CD1c-positive myeloid dendritic cell (primary cell): Measurements from ENCODE around the gene PACRG.

Experiments
- DNase-seq: peaks from one replicate; pipeline ENCODE4 v3.0.0-alpha.2; 2016; ENCODE audit errors: extremely low spot score

PACRG gene

DNA sequence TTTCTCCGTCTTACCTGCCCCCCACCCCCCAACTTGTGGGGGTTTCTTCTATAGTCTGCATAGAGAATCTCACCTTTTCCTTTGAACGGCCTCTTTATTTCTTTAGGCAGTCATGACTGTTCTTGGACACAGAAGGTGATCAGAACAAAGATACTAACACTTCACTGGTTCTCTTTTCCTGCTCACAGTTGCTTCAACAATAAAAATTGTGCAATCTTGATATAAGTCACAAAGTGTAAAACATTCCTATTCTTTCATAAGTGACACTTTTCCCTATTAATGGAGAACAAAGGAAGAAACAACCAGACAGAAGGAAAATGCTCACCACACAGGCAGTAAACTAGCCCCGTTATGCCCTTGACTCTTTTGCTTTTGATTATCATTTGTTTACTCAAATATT lies 448.3 kb downstream of the PACRG start:
- DNase-seq = no peak

DNA sequence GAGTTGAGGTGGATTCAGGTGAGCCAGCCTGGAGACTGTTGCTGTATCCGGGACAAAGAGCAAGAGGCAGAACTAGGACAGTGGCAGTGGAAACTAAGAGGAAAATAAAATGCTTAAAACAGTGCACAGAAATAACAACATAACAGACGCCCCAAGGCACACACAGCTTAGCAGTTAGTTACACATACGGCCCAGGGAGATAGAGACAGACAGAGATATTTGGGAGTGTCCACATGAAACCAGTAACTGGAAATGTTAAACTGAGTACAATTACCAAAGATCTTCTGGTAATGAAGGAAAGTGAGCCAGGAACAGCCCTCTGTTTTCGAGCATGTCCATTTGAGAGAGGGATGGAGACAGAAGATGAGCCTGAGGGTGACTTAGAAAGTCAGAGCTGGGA lies 449.2 kb downstream of the PACRG start:
- no peak for DNase-seq

DNA sequence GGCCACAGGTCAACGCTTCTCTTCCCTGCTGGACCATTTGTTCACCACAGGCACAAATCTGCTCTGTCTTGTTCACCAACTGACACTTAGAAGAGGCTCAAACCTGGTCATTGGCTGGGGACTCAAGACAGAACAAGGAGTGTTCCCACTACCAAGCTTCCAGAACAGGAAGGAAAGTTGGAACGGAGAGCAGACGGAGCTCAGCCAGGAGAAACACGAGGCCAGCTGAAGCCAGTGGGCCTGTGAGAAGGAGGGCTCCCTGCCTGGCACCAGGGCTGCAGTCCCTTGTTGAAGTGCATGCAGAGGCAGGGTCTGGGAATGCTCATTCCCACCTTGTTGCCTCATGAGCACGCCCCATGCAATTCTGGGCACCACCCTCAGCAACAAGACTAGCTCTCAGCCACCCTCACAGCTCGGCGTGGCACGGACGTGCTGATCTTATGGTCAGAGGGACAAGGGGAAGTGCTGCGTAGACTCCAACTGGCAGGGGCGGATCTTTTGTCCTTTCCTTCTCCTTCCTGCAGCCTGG lies 450.2 kb downstream of the PACRG start:
- no peak for DNase-seq

DNA sequence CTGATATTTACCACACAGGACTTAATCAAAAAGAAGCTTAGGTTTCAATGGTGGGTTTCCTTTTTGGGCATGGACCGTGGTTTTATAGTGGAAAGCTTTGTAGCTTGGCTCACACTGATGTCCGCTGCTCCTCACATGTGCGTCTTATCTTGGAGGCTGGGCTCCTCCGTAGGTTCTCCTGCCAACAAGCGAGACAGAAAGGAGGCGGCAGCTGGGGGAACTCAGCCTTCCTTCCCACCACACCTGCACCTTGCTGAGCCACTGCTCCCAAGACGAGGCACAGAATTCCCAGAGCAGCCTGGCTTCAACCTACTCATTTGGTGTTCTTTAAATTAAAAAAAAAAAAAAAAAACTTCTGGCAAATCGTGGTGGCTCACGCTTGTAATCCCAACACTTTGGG lies 451.3 kb downstream of the PACRG start:
- DNase-seq = no peak

DNA sequence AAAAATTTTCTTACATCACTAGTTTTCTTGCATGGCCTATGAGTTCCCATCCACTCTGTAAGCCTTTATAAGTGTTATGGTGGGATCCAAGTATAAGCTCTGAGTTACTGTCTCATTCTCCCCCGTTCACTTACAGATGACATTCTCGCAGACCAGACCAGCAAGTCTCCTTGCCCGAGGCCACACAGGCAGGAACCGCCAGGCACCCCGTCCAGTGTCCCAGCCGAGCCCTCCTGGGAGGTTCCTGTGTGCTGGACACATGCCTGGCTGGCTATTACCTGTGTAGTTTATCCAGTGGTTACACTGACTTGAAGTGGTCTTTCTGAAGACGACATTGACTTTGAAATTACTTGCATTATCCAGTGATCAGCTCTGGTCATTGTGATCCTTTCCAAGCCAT lies 451.9 kb downstream of the PACRG start:
- DNase-seq = no peak

DNA sequence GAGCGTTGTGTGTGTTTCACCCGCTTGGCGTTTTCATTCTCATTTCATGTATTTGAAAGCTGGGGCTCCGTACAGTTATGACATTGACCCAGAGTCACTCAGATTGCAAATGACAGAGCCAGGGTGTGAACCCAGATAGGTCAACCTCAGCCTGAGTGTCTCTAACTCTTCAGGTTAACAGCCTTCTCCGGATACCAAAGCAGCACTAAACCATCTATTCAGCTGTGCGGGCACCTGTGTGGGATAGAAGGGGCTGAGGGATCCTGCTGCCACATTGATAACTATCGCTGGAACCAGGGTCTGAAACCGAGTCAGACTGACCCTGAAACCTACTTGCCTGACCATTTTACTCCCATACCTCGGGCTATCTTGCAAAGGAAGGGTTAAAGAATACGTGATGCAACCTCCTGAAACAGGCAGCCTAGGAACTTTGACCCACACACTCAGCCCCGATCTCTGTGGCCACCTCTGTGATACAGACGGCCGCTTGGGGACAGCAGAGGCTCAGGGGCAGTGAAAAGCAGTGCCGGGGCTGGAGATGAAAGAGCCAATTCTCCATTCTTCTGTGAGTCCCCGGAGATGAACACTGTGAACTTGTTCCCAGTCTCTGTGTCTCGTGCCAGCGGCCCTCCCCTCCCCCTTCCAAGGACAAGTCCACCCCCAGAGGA lies 453.2 kb downstream of the PACRG start:
- DNase-seq = peak; percentile 67

DNA sequence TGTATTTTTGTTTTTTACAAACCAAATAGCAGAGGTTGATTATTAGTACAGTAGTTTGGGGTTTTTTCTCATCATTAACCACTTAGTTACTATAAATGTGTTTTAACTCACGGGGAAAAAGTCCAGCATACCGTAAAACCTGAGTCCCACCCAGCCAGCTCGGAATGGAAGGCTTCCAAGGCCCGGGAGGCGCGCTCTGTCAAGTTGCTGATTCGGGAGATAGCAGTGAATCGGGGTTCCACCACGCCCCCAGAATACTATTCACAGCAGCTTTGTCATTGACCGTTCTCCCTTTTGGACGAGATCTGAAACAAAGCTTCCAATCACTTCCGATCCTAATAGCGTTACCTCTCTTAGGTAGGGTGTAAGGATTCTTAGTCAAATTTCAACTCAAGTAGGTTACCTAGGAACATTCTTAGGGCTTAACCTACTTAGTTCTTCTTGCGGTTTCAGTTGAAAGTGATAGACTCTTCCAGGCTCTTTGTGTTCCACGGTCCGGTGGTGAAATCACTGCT lies 453.9 kb downstream of the PACRG start:
- DNase-seq = no peak

DNA sequence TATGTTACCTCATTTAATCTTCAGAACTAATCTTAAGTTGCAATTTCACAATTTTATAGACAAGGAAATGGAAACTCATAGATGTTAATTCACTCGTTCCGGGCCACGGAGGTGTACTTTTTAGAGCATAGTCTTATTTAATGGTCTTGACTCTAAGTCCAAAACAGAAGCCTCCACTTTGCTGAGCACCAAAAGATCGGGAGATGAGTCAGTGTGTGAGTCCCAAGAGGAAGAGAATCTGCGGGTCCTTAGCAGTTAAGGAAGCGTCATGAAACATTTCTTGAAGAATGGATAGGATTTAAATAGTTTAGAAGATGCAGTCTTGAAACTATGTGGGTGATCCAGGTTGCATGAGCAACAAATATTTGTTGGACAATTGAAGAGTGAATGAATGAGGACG lies 454.9 kb downstream of the PACRG start:
- DNase-seq = no peak

DNA sequence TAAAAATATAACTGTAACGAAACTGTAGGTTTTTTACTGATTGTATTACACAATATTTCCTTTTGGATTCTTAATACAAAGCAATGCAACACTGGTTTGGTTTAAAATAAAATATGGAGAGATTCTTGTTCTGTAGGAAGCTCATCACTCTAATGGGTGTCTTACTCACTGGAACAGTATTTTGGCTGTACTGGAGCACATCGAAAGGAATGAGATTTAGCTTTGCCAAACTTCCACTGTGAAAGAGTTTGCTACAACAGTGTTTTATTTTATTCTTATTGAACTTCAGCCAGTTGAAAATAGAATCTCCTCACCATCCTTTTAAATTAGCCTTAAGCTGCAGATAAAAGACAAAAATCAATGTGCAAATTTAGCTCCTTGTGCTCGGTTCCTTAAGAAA lies 456.0 kb downstream of the PACRG start:
- DNase-seq = no peak

DNA sequence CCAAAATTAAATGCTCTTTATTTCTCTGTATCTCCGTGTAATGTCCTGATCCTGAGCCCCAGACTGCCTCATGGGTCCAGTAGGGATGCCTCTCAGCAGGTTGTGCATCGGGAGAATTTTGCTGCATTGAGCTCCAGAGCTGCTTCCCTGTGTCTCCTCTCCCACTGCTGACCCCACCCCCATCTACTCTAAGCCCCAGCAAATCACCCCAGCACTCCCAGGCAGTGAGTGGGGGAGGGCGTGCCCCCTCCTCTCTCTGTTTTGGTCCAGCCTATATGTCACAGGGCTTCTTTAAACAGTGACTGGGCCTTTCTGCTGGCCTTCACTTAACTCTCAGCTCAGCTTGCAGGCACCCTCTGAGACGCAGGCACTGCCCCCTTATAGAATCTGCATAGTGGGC lies 458.0 kb downstream of the PACRG start:
- DNase-seq = no peak

DNA sequence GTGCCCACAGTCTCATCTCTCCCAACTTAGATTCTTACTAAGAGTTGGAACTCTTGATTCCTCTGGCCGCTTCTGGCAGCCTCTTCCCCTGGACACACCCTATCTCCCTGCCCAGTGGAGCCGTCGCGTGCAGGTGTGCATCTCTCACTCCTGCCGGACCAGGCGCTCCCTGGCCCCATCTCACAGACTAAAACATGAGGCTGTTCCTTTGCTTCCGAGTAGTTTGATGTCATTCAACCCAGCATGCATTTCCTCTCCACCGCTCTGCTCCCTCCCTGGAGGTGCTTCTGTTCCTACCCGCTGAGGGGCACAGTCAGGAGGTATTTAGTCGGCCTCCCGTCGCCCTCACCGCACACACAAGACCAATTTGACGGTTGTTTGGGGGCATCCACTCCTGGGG lies 458.8 kb downstream of the PACRG start:
- DNase-seq = no peak

DNA sequence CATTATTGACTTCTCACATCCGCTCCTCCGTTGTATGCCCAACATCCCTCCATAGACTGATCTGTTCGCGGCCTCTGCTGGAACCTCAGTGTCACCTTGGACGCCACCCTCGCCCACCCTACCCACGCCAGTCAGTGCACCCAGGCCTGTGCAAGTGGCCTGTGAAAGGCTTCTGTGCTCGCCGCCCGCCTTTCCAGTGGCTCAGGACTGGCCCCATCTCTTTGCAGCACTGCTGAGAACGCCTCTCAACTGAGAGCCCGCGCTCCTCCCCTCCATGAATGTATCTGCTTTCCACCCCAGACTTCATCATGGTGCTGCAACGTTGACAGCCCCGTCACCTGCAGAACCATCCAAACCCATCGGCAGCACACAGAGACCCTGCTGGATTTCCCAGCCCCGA lies 459.4 kb downstream of the PACRG start:
- no peak for DNase-seq

DNA sequence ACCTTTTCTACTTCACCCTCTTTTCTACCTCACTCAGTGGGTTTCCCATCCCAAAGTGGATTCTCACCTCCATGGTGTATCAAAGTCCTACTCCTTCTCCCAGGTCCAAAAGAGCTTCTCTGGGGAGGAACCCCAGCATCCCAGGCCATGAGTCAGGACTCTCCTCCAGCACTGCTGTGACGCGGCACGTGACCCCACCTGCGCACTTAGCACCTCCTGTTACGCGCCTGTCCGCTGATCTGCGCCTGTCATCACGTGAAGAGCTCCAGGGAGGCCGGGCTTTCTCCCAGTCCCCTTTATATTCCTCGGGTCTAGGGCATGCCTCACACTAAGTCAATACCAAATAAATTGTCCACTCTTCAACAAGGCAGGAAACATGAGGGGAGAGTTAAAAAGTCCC lies 459.8 kb downstream of the PACRG start:
- DNase-seq = no peak

DNA sequence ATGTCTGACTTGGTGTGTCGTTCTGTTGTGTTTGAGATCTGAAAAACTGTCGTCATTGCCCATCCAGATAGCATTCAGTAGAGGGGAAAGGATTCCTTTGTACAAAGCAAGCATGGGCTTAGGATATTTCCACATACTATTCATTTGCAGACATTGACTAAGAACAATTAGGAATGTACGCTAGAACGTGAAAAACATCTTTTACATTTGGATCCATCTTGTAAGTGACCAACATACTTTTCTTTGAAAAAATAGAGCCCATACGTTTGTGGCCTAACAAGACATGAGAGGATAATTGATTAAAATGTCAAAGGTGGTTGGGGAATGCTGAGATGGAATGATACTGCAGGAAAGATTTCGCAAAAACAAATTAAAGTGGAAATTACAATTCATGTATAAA lies 461.0 kb downstream of the PACRG start:
- no peak for DNase-seq

DNA sequence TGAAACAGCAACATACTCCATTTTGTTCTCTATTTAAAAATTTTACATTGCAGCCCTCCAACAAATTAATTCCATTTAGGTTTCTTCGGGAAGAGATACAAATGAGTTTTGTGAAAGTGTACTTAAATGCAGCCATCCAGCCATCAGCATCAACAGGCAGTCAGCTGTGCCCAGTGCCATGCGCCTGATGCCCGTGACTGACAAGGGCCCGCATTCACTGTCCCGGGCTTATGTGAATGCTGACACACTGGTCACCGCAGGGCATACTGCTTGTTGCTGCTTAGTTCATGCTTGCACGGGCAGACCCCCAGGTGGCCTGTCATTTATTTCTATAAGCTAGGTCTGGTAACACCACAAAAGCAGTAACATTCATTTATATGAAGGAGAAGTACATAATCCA lies 461.8 kb downstream of the PACRG start:
- DNase-seq = no peak

DNA sequence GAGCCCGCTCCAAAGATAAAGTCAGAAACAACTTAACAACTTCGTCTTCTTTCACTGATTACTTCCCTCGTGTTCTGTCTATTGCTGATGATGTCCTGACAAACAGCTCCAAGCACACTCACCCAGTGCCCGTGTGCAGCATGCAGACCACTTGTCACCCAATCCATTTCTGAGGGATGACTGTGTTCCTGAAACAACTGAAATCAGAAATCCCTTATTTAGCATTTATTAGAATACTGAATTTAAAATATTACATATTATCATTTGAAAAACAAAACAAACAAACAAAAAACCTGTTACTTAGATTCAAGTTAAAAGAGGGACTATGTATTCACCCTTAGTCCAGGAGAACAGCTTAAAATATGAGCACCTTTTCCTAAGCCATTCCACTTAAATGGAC lies 463.0 kb downstream of the PACRG start:
- DNase-seq = no peak

DNA sequence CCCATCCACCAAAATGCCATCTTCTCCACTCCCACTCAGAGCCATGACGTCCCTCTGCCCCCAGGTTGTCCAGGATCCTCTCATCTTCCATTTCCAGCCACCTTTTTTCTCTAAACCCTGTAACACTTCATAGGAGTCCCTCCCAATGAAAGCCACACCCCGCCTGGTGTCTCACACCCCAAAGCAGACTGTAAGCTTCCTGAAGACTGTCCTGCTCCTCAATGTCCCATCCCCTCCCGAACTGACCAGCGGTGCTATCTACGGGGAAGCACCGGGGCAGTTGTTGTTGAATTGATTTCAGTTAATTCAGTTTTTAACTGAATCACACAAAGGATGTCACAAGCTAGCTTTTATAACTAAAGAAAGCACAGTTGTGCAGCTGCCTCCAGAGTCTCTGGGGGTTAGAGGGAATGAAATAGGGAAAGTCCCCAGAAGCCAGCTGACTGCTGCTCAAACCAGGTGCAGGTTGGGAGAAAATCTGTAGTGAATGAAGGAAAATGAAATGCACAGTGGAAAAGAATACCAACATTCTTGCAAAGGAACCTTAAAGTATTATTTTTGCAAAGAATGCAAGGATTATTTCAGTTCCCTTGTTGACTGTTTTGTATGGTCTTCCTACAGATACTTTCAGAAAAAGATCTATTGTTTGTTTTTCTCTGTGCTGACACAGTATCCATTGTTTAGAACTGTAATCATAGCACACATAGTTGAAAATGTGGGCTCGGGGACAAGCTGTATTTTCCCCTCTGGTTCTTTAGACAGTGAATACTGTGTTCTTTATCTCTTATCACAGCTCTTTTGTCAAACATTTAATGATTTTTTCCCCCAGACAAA lies 464.1 kb downstream of the PACRG start:
- DNase-seq = no peak

DNA sequence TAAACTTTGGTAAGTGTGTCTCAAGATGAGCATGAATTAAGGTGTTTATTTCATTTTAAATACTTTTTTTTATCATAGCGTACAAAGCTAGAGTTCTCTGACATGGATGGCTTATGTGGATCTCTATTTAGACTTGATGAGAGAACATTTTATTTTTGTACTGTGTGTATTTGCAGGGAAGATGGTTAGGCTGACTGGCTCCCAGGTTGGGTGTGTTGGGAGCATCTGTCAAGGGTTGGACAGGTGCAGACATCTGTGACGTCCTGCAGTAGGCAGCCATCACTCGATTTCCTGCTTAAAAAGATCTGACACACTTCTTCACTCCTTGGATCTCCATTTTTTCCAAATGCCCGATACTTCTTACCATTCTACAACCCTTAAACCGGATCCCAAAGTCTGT lies 464.8 kb downstream of the PACRG start:
- DNase-seq = no peak

DNA sequence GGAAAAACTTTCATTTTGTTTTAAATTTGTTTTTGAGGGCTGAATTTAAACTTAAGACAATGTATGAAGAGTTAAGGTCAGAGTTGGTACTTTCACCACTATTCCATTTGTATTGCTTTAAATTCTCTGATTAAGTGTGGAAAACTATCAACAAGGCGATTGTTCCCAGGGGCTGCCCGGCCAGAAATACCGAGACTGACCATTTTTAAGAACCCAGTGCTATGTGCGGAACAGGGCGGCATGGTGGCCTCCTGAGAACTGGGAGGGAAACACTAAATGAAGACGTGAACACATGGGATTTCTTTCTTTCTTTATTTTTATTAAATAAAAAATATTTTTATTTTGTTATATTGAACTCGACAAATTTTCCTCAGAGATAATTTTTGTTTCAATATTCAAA lies 465.6 kb downstream of the PACRG start:
- no peak for DNase-seq

DNA sequence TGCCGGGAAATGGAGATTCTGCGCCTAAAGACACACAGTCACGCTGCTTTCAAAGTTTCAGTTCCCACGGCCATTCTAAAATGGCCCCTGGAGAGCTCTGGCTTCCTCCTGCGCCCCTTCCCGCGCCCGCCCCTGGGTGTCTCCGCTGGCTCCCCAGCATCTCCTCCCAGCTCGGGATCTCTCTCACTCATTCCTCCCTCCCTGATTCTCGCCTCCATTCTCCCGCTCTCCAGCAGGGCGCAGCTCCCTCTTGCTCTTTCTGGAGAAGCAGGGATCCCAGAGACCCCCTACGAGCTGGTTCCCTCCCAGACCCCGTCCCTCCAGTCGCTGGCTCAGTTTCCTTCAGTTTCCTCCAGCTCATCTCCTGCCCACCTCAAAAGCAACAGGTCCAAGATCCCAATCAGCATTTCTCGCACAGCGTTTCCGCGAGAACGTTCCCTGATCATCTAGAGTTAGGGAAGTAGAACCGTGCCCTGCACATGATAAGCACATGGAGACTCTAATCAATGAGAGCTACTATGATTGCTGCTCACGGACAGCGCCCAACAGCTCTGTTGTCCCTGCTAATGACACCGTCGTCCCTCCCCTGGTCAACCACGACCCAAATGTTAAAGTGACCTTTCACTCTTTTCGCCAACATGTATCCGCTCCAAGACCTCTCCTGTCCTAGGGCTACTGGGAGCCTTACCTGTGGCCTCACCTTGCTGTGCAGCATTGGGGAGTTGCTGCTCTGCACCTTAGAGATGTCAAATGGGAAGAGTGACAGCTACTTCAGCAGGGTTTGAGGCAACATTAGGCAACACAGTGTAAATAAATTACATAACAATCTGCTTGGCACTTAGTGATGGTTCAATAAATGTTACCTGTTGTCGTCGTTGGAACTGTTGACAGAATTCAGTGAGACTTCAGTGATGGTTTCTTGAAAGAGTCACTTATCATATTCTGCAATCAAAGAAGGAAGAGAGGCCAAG lies 468.2 kb downstream of the PACRG start:
- no peak for DNase-seq

DNA sequence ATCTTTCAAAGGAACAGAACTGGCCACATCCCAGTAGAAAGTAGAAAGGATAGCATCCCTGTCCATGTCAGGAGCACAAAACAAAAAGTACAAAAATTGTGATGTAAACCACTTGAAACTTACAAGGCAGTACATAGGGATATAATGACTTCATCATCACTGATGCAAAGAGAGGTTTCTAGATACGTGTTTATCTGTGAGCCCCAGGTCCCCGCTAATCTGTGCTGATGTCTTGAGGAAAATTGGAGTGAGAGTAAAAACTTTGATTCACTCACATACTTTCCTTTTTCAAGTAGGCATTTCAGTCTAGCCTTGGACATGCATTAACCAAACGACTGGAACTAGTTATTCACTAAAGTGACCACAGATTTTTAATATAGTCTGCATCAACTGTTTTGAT lies 470.1 kb downstream of the PACRG start:
- no peak for DNase-seq

DNA sequence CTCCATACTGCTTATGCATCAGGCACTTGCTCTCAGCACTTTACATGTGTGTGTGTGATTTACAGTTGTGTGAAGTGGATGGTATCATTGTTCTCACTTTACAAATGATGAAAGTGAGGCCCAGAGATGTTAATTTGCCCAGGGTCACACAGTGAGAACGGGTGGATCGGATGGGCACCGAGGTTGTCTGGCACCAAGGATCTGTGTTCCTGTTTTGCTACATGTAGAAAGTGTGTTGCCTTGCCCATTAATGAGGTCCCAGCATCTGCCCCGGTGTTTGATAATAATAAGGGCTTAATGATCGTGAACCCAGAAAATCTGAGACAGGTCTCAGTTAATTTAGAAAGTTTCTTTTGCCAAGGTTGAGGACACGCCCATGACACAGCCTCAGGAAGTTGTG lies 470.6 kb downstream of the PACRG start:
- DNase-seq = no peak
